GM21528 (cell line): Measurements from ENCODE around the gene IL20RB.
"Not testable (repeated sequence)": the region's sequence is repeated elsewhere in the genome, so short reads cannot be mapped to it uniquely, and the experiment has no call there.

Experiments
- ATAC-seq: cut with Tn5 transposase; IDR thresholded peaks from one replicate; pipeline ENCODE4 v1.9.1; 2021; ENCODE audit warnings: mild to moderate bottlenecking, moderate library complexity; ENCODE audit not compliant: unreplicated experiment, low FRiP score

The IL20RB gene

DNA sequence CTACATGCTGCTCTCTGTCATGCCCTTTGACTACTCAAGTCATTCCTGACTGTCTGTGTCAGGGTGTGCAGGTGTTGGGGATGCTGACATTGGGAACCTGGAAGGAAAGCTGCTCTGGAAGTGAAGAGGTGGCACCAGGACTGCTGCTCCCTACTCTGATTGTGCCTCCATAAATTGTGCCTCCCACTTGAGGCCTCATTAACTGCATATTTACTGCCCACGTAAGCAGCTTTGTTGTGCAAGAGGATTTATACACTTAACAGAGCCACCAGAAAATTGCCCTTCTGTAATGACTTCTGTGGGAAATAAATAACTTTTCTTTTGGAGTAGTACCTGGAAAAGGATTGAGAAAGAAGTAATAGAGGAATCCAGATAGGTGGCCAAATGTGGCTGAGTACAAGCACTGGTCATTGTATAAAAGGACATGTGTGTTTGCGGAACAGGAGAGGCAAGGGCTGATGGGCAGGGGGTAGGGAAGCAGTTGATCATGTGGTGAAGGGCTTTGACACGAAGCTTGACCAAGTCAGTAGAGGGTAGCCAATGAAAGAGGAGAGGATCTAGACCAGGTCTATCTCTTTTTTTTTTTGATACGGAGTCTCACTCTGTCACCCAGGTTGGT, 24.8 kb downstream of the IL20RB start:
- no peak for ATAC-seq

DNA sequence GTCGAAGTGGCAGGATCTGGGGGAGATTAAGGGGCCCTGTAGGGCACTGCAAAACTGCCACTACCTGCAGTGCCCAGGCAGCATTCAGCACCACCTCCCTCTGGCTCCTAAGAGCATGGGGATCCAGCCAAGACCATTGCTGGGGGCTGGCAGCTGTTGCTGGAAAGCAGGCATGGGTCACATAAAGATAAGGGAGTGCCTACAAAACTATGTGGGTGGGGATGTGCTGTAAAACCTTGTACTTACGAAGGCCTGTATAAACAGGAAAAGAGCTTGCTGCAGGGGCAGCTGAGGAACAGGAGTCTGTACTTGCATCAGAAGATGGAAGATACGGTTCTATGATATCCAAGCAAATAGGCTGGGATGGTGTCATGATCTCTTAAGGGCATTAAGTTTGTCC, 27.1 kb downstream of the IL20RB start:
- no peak for ATAC-seq

DNA sequence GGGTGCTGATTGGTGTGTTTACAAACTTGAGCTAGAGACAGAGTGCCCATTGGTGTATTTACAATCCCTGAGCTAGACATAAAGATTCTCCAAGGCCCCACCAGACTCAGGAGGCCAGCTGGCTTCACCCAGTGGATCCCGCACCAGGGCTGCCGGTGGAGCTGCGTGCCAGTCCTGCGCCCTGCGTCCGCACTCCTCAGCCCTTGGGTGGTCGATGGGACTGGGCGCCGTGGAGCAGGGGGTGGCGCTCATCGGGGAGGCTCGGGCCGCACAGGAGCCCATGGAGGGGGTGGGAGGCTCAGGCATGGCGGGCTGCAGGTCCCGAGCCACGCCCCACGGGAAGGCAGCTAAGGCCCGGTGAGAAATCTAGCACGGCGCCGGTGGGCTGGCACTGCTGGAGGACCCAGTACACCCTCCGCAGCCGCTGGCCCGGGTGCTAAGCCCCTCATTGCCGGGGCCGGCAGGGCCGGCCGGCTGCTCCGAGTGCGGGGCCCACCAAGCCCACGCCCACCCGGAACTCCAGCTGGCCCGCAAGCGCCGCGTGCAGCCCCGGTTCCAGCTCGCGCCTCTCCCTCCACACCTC, 29.7 kb downstream of the IL20RB start:
- ATAC-seq, result not testable (repeated sequence)

DNA sequence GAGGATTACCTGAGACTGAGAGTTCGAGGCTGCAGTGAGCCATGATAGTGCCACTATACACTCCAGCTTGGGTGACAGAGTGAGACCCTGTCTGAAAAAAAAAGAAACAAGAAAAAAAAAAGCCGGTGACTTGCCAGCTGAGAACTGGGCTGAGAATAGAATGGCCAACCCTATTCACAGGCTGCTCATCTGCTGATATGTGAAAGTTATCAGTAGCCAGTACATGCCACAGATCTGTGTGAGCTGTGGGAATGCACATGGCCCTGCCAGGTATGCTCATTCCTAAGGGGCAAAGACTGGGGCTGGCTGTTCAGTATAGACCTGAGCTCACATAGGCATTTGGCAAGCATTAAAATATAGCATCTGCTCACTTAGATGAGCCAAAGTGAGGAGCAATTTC, 30.9 kb downstream of the IL20RB start:
- no peak for ATAC-seq

DNA sequence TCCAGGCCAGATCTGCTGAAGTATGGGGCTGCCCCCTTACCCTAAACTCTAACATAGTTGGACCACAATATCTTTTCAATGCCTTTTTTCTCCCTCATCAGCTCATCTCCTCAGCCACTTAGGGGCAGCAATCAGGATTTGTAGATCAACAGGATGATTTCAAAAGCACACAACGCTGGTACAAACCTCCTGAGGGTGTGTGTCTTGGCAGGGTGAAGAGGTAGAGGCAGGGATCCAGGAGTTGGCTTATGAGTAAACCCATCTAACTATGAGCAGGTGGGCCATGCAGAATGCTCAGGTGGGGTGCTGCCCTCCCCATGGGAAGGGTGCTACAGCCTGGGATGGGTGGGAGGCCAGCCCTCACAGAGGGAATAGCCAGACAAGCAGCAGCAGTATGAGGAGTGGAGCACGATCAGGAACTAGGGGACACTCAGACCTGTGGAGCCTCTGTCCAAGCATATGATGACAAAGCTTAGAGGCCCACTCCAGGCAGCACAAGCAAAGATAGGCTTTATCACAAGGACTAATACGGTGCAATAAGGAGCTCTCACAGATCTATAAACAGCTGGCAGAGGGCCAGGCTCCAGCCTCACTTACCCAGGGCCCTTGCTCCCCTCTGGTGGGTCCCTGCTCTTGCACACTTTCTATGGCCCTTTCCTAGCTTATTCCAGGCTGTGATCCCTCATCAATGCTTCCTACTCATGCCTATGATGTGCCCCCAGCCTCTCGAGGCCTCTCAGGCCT, 32.2 kb downstream of the IL20RB start:
- ATAC-seq, result no peak

DNA sequence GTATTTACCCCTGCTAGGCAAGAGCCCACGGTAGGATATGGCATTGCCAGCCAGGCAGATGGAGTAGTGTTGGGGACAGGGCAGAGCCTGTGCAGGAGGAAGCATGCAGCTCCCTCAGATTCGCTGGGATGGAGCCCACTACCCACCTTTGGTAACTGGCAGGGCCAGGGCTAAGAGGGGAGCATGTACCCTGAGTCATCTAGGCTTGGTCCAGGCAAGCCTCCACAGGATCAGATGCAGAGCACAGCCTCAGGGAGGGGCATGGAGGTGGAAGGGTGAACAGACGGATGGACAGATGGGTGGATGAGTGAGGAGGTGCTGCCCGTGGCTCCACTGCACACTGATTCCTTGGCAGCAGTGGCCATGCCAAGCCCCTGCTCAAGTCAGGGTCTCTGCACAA, 33.0 kb downstream of the IL20RB start:
- no peak for ATAC-seq

DNA sequence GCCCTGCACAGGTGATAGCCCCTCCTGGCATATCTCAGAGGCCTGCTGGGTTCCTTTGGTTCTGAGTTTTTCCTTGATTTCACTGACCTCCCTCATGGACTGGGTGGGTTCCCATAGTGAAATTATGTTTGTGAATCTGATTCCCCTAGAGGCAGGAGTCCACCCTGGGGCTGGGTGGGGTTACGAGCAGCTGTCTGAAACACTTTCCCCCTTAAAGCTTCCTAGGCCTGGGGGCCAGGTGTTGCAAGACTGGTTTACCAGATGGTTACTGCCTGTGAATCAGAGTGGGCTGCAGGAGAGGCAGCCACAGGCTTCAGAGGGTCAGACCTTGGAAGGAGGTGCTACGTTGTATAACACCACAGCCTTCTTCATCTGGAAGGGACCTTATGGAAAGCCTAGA, 34.3 kb downstream of the IL20RB start:
- no peak for ATAC-seq

DNA sequence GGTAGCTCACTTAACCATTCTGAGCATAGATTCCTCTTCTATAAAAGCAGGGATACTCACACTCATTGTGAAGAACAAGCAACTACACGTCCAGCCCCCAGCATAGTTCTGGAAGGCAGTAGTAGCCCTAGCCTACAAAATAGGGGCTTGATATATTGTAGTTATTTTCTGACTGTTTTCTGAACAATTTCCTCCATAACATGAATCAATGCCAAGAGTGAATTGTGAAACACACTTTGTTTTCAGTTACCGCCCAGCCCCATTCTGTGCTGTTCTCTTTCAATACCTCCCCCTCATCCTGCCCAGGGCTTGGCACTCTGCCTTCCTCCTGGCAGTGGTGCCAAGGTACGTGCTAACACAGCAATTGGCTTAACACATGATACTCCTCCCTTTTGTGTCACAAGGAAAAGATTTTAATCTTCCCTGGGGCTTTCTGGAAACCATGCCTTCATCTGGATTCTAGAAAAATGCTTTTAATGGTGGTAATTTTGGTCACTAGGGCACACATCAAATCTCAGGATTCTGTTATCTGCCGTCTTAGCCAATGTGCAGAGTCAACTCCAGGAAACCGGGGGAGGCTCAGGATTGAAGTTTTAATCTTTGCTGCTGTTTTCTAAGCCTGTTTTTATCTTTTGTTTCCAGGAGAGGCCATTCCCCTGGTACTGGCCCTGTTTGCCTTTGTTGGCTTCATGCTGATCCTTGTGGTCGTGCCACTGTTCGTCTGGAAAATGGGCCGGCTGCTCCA, 37.2 kb downstream of the IL20RB start:
- ATAC-seq, result no peak

DNA sequence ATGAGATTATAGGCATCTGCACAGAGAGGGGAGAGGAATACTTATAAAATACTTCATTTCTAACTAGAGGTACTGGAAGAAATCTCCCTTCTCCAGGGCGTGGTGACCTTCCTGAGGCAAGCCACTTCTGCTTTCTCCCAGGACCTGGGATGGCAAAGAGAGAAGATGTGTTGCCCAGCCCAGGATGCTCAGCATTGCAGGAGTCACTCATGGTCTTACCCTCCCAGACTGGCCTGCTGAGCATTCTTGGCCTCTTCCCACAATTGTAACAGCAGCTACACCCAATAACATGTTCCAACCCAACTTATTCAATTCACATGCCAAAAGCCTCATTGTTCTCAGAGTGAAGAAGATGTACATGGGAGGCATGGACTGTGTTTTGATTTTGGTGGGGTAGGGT, 37.9 kb downstream of the IL20RB start:
- no peak for ATAC-seq

DNA sequence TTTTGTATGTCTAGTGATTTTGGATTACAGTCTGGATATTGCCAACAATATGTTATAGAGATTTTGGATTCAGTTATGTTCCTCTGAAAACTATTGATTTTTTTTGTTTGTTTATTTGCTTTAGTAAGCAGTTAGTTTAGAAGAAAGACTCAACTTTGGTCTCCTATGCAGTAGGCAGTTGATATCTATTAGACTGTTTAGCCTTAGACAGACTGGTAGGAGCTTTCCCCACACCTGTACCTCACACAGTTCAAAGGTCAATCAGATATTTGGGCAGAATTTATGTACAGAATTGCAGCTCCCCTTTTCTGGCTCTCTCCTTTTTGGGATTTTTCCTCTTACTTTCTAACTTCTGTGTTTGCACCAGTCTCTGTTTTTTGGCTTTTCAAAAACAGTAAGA, 42.3 kb downstream of the IL20RB start:
- no peak for ATAC-seq

DNA sequence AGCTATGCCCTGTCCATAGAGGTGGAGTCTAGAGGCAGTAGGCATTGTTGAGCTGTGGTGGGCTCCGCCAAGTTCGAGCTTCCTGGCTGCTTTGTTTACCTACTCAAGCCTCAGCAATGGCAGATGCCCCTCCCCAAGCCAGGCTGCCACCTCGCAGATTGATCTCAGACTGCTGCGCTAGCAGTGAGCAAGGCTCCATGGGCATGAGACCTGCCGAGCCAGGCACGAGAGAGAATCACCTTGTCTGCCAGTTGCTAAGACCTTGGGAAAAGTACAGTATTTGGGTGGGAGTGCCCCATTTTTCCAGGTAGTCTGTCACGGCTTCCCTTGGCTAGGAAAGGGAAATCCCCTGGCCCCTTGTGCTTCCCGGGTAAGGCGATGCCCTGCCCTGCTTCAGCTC, 49.6 kb downstream of the IL20RB start:
- not testable (repeated sequence) for ATAC-seq

DNA sequence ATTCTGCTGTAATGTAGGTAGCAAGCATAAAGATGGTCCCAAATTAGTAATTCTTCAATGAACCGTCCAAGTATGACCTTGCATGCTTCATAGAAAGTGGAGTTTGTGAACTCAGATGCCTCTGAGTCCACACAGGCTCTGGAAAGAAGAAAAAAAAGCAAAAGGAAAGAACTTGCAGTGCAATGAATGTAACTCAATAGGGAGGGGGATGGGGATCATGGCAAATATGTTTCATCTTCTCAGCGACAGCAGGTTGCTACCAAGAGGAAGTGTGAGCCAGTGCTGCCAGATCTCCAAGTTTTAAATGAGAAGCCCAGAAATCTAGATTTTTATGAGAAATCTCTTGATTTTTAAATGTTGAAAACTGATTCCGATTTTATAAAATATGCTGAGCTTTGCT, 50.3 kb downstream of the IL20RB start:
- no peak for ATAC-seq

DNA sequence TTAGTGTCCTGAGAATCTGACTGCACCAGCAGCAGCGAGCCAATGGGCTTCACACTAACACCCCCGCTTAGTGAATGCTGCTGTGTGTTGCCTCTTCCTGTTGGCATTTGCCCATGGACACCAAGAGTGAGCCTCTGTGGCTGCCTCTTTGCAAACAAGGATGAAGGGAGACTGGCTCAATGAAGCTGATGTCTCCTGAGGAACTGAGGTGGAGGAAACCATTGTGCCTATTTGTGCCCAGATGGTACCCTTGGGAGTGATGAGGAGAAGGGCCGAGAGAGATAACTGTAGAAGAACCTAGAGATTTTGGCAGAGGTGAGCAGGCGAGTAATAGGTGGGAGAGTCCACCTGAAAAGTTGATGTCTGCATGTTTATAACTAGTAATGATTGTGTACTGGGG, 51.2 kb downstream of the IL20RB start:
- no peak for ATAC-seq

DNA sequence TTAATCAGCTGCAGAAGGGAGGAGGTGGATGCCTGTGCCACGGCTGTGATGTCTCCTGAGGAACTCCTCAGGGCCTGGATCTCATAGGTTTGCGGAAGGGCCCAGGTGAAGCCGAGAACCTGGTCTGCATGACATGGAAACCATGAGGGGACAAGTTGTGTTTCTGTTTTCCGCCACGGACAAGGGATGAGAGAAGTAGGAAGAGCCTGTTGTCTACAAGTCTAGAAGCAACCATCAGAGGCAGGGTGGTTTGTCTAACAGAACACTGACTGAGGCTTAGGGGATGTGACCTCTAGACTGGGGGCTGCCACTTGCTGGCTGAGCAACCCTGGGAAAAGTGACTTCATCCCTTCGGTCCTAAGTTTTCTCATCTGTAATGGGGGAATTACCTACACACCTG, 52.4 kb downstream of the IL20RB start:
- ATAC-seq, result no peak

DNA sequence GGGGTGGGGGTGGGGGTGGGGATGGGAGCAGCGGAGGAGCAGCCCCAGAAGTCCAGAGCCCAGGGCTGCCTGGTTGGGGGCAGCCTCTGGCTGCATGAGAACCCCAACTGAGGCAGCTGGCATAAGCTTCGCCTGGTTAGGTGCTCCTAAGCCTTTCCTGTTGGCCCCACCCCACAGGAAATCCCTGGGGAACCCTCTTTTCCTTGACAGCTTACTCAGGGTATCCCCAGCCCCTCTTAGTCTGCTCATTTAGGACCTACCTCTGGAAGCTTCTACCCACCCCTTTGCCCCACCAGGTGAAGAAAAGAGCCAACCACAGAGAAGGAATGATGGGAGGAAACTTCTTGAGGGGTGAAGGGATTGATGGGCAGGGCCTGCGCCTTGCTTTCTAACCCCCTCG, 53.4 kb downstream of the IL20RB start:
- ATAC-seq, result no peak

DNA sequence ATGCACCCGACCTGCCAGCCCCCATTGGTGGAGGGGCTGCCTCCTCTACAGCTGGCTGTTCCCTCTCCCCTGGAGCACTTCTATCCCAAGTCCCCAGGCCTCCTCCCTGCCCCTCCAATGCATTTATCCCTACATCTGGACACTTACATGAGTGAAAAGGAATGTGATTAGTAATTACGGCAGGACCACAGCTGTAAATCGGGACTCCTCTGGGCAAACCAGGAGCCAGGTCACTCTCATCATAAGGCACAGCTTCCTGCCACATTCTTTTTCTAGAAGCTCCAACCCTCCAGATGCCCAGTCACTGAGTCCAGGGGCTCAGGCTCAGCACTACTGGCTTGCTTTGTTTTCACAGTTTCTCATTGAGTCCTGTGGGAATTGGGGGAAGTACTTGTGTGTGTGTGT, 54.3 kb downstream of the IL20RB start:
- ATAC-seq, result no peak

DNA sequence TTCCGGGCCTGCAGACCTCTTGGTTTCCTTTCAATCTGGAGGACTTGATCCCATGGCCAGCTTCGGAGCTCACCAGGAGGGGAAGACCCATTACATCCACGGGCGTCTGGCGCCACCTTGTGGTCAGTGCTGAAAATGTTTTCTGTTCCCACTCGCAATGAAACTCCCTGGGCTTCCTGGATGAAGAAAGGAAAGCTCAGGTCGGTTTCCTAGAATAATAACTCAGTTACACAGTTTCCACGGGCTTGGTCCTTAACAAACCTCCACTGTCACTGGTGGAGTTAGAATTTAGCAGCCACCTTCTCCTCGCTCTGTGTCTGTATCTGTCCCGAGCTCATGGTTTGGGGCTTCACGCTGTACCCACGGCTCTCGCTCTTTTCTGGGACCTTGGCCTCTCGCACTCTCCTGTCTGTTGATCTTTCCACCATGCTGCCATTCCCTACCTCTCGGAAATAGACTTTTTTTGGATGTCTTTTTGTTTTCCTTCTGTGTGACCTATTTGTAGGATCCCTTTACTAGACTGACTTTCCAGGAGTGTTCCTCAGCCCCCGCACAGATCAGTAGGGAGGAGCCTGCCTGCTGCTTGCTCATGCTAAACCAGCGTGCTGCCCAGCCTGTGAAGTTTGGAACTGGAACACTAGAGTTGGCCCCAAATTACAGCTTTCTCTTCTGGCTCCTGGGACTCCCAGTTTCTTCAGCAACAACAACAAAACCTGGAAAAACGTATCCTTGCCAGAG, 56.3 kb downstream of the IL20RB start:
- peak; percentile 70 for ATAC-seq

DNA sequence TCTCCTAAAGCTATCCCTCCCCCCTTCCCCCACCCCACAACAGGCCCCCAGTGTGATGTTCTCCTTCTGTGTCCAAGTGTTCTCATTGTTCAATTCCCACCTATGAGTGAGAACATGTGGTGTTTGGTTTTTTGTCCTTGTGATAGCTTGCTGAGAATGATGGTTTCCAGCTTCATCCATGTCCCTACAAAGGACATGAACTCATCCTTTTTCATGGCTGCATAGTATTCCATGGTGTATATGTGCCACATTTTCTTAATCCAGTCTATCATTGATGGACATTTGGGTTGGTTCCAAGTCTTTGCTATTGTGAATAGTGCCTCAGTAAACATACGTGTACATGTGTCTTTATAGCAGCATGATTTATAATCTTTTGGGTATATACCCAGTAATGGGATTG, 59.5 kb downstream of the IL20RB start:
- ATAC-seq, result not testable (repeated sequence)

DNA sequence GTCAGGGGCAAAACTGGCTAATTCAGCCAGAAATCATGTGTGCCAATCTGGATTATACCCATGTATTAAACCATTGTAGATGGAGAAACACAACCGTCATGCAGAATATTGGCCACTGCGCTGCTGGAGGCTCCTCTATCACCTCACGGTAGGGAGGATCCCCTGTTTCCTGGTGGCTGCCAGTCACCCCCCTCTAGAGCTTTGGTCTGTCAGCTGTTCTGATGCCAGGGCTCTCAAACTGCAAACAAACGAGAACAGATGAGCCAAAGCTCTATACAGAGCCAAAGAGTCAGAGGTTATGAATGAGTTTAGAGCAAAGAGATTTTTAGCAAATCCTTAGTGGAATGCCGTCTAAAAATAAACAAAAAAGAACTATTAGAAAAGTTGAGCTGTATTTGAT, 62.5 kb downstream of the IL20RB start:
- ATAC-seq, result no peak

DNA sequence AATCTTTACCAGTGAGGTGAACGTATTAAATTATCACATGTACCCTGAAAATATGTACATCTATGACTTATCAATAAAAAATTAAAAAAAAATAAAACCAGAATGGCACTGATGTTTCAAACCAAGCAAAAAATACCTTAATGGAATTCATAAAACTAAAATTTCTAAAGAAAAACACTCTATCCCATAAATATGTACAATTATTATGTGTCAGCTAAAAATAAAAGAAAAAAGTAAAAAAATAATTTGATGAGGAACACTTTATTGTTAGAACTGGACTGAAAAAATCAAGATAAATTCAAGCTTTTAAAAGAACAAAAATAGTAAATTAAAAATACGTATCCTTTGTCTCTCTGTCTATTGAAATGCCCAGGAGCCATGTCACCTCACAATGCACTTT, 63.1 kb downstream of the IL20RB start:
- no peak for ATAC-seq

DNA sequence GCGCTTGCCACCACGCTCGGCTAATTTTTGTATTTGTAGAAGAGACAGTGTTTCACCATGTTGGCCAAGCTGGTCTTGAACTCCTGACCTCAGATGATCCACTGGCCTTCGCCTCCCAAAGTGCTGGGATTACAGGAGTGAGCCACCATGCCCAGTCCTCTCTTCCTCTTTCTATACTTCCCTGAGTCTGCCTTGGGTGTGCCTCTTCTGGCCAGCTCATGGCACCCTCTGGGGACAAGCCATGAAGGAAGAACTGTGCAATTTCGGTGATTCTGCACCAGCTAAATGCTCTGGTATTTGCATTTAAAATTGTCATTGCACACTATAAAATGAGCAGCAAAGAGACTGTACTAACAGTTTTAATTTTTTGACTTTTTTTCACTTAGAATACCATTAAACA, 66.6 kb downstream of the IL20RB start:
- no peak for ATAC-seq
